A673 (cell line): ENCODE data around the gene ATAT1. TPM values are rescaled to one million over a fixed set of nuclear protein-coding genes. Genes with fewer than 3 reads are reported as not detected.
A peak's percentile ranks its signal among the peaks of the same experiment; 100 is the strongest.

ENCODE experiments used
- BruUV-seq: library from RNA; stranded (reverse); fragments of 400-500 nt; replicated peaks from 2 replicates; lab custom pipeline; 2021; lab: Mats Ljungman, UMichigan
- CTCF ChIA-PET: fragments of 300-600 bp; sonication (Branson Sonifier 250); formaldehyde crosslinking; loops from one replicate; lab custom pipeline; 2022; ENCODE audit warnings: antibody characterized with exemption; lab: Charles Lee
- POLR2A ChIA-PET: fragments of 300-600 bp; sonication (Branson Sonifier 250); formaldehyde crosslinking; loops from one replicate; lab custom pipeline; 2022; ENCODE audit warnings: antibody characterized with exemption; ENCODE audit not compliant: low non-redundant PET; lab: Charles Lee
- DNase-seq: peaks from one replicate; pipeline ENCODE4 v3.0.0-alpha.2; 2015; ENCODE audit warnings: low spot score
- H3K27ac ChIP-seq: fragments of 200-600 bp; sonication (generic); 2 replicates; pipeline ENCODE4 v1.5.1; 2016; ENCODE audit warnings: mixed run types, low read depth, mild to moderate bottlenecking, mixed read lengths, antibody characterized with exemption, low read length; ENCODE audit not compliant: poor library complexity, severe bottlenecking
- H3K27me3 ChIP-seq: fragments of 200-600 bp; sonication (generic); replicated peaks from 2 replicates; pipeline ENCODE4 v1.6.1; 2017; ENCODE audit warnings: mixed run types, low read depth, mild to moderate bottlenecking, mixed read lengths, antibody characterized with exemption, low read length; ENCODE audit not compliant: insufficient read depth, poor library complexity
- H3K36me3 ChIP-seq: fragments of 200-600 bp; sonication (generic); 2 replicates; pipeline ENCODE4 v1.6.1; 2016; ENCODE audit warnings: mixed run types, mild to moderate bottlenecking, mixed read lengths, antibody characterized with exemption, low read length; ENCODE audit not compliant: insufficient read depth, poor library complexity, severe bottlenecking
- H3K4me1 ChIP-seq: fragments of 200-600 bp; sonication (generic); 2 replicates; pipeline ENCODE4 v1.6.1; 2017; ENCODE audit warnings: mixed run types, mild to moderate bottlenecking, mixed read lengths, antibody characterized with exemption, low read length; ENCODE audit not compliant: insufficient read depth, poor library complexity, severe bottlenecking
- H3K4me3 ChIP-seq: fragments of 200-600 bp; sonication (generic); 2 replicates; pipeline ENCODE4 v1.5.1; 2016; ENCODE audit warnings: low read depth, mixed run types, mild to moderate bottlenecking, mixed read lengths, low read length; ENCODE audit not compliant: poor library complexity, severe bottlenecking
- H3K9me3 ChIP-seq: fragments of 200-600 bp; sonication (generic); 2 replicates; pipeline ENCODE4 v1.6.1; 2016; ENCODE audit warnings: mixed run types, low read depth, mild to moderate bottlenecking, mixed read lengths, antibody characterized with exemption, low read length; ENCODE audit not compliant: poor library complexity, severe bottlenecking
- EZH2 ChIP-seq: fragments of 200-600 bp; sonication (generic); IDR thresholded peaks from 2 replicates; pipeline ENCODE4 v1.6.1; 2017; ENCODE audit warnings: borderline replicate concordance, low read depth, mild to moderate bottlenecking, mixed read lengths, antibody characterized with exemption, low read length; ENCODE audit not compliant: poor library complexity, severe bottlenecking
- intact Hi-C: fragments of 100-400 bp; cut with micrococcal nuclease; formaldehyde crosslinking; loops from one replicate; pipeline ENCODE4 v1.10.0; 2022; ENCODE audit not compliant: unreplicated experiment
- total RNA-seq: library from RNA; stranded (reverse); gene quantifications from 2 replicates; pipeline ENCODE4 v1.2.3, GENCODE V29; 2021
- TF ChIP-seq, protein P1 (sequence below): fragments of 300-800, 200-600 bp; sonication (generic); conservative IDR thresholded peaks from 2 replicates; pipeline ENCODE4 v1.5.1; 2017; ENCODE audit warnings: low read depth, mild to moderate bottlenecking, antibody characterized with exemption, low read length, moderate library complexity, mixed read lengths

ATAT1 gene
- total RNA-seq, 1 experiment from 2014 or later: 31.7 TPM

DNA sequence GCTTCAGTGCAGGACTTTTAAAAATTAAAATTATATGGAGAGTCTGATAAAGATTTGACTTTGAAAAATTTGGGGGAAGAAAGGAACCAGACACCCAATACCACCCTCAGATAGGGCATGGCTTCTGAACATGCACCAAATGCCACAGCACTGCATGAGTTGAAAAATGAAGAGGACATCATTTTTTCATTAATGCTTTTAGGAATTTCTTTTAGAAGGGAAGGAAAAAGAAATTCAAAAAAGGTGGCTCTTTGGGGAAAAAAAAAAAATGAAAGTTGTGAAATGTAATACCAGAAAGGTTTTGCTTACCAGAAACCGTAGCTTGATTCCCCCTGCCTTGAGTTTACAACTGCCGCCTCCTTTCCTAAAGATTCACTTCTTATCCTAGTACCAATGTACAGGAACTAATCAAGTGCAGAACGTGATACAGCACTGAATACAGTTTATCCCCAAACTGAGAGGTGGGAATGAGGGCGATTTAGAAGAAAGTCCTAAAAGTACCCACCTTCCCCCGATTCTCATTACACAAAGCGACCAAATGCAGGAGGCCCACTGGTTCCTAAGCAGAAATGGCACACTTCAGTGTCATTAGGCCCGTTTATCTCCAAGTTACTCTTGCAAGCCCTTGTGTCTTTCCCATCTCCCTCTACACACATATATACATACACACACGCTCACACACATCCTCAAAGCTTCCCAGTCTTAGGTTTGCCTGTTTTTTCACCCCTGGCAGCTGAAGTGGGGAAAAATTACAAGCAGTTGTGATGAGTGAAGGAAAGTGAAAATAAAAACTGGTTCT is 12.4 kb upstream of the ATAT1 start:
- POLR2A ChIA-PET: interaction anchor here (0.6 to 1.3 kb wide), 7 partner anchors 11 to 783 kb away, joined by 3 to 29 read pairs (median 7); partner anchors contain the start of gene MDC1
- DNase-seq: no peak
- CTCF ChIA-PET: interaction anchor here (0.6 kb wide), 2 partner anchors 161 to 268 kb away, joined by 4 read pairs; no protein-coding TSS in a partner anchor
- Histone ChIP-seq H3K9me3 (no peaks in the 10 kb centered on the region), H3K27ac (peak overlapping the region; percentile 99), H3K27me3 (no peaks in the 10 kb centered on the region), H3K4me3 (peak overlapping the region; percentile 81), H3K36me3 (peaks cover 38% of the 10 kb centered on the region), H3K4me1 (peaks cover 32% of the 10 kb centered on the region)
- TF ChIP-seq, protein P1, sequence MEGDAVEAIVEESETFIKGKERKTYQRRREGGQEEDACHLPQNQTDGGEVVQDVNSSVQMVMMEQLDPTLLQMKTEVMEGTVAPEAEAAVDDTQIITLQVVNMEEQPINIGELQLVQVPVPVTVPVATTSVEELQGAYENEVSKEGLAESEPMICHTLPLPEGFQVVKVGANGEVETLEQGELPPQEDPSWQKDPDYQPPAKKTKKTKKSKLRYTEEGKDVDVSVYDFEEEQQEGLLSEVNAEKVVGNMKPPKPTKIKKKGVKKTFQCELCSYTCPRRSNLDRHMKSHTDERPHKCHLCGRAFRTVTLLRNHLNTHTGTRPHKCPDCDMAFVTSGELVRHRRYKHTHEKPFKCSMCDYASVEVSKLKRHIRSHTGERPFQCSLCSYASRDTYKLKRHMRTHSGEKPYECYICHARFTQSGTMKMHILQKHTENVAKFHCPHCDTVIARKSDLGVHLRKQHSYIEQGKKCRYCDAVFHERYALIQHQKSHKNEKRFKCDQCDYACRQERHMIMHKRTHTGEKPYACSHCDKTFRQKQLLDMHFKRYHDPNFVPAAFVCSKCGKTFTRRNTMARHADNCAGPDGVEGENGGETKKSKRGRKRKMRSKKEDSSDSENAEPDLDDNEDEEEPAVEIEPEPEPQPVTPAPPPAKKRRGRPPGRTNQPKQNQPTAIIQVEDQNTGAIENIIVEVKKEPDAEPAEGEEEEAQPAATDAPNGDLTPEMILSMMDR: no peak
- TF ChIP-seq EZH2: no peak
- intact Hi-C loops: no loop called here
- BruUV-seq: no TSS peak

DNA sequence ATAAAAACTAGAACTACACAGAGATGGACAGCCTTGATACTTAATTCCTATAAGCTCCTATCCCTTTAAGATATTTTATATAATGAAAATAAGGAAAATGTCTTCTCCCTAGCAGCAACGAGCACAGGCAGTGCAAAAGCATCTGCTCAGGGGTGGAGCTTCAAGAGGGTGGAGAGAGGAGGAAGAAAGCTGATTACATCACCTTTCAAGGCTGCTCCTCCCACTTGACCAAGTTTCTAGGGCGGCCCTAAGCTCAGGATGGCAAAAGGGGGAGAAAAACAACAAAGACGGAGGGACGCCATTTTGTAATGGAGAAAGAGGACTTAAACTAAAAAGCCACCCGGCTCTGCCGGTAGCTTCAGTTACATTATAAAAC is 11.8 kb upstream of the ATAT1 start:
- Histone ChIP-seq H3K4me1 (peaks cover 32% of the 10 kb centered on the region), H3K27me3 (no peaks in the 10 kb centered on the region), H3K27ac (peak overlapping the region; percentile 99), H3K4me3 (peak overlapping the region; percentile 81), H3K9me3 (no peaks in the 10 kb centered on the region), H3K36me3 (peaks cover 38% of the 10 kb centered on the region)
- ChIA-PET CTCF (interaction anchor here (0.6 kb wide), 2 partner anchors 161 to 268 kb away, joined by 4 read pairs; no protein-coding TSS in a partner anchor), POLR2A (interaction anchor here (0.6 to 1.3 kb wide), 7 partner anchors 11 to 782 kb away, joined by 3 to 29 read pairs (median 7); partner anchors contain the start of gene MDC1)
- peak; percentile 98 for DNase-seq
- no peak for TF ChIP-seq EZH2
- TF ChIP-seq, protein P1: no peak
- no TSS peak for BruUV-seq
- intact Hi-C loops: no loop called here

DNA sequence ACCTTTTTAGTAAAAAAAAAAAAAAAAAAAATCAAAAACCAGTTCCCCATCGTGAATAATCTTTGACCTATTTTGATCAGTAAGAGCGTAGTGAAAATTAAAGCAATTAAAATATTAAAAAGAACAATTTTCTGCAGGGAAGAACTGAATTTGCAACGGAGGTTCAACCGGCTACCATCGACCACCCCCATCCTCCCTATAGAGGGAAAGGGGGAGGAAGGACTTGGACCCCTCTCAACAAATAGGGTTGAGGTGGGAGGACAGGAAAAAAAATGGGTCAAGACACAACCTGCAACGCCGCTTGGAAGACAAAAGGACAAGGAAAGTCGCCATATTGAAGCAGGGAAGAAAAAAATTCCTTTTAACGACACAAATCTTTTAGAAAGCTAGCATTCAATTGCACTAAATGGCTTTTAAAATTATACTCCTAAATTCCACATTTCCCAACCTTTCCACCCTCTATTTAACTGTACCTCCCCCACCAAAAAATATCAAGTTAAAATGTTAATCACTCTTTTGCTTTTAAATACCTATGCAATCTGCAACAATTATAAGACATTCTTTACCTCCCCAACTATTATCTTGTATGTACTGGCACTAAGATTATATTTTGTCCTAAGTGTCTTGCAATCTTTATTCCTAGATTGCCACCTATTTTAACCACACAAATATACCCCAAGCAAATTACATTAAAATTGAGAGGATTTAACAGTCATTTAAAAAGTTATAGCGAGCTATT is 11.3 kb upstream of the ATAT1 start:
- BruUV-seq: TSS peak; percentile 38
- peak overlapping the region; percentile 99 for H3K27ac ChIP-seq
- no peaks in the 10 kb centered on the region for H3K9me3 ChIP-seq
- ChIA-PET POLR2A (interaction anchor here (0.6 to 1.3 kb wide), 7 partner anchors 12 to 782 kb away, joined by 3 to 29 read pairs (median 7); partner anchors contain the start of gene MDC1), CTCF (interaction anchor here (0.6 kb wide), 2 partner anchors 162 to 267 kb away, joined by 4 read pairs; no protein-coding TSS in a partner anchor)
- H3K27me3 ChIP-seq: no peaks in the 10 kb centered on the region
- intact Hi-C loops: no loop called here
- H3K36me3 ChIP-seq: peaks cover 35% of the 10 kb centered on the region
- DNase-seq: peak; percentile 91
- H3K4me3 ChIP-seq: peak overlapping the region; percentile 81
- peaks cover 32% of the 10 kb centered on the region for H3K4me1 ChIP-seq
- TF ChIP-seq EZH2: no peak
- TF ChIP-seq, protein P1: no peak
